Measurements from ENCODE around the gene BEGAIN.

DNA sequence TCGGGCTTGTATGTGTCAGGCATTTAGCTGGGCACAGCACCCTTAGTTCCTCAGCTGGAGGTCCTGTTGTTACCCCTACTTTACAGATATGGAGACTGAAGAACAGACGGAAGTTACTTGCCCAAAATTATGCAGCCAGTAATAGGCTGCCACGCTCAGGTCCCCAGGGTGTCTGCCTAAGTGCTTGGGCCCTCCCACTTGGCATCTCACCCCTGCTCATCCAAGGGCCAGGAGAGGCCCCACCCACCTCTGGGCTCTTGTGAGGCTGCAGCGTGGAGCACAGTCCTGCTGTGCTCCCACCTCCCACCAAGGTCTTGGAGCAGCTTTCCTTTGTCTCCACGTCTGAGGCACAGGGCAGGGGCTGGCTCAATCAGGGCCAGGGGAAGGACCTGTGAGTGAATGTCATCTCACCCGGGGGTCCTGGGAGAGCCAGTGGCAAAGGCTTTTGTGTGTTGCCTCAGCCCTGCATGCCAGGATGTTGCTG lies 64.6 kb downstream of the BEGAIN start:
- TF ChIP-seq, protein P1, sequence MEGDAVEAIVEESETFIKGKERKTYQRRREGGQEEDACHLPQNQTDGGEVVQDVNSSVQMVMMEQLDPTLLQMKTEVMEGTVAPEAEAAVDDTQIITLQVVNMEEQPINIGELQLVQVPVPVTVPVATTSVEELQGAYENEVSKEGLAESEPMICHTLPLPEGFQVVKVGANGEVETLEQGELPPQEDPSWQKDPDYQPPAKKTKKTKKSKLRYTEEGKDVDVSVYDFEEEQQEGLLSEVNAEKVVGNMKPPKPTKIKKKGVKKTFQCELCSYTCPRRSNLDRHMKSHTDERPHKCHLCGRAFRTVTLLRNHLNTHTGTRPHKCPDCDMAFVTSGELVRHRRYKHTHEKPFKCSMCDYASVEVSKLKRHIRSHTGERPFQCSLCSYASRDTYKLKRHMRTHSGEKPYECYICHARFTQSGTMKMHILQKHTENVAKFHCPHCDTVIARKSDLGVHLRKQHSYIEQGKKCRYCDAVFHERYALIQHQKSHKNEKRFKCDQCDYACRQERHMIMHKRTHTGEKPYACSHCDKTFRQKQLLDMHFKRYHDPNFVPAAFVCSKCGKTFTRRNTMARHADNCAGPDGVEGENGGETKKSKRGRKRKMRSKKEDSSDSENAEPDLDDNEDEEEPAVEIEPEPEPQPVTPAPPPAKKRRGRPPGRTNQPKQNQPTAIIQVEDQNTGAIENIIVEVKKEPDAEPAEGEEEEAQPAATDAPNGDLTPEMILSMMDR (IDR thresholded peaks at IDR 0.05; ENCODE audit: poor library complexity): no peak
- no peak for TF ChIP-seq EZH2 (IDR thresholded peaks at IDR 0.05; ENCODE audit: borderline replicate concordance)

Data from hepatocyte (in vitro differentiated cells).